ENCODE measurements around the gene POLR3GL. TPM values are rescaled to one million over a fixed set of nuclear protein-coding genes. Genes with fewer than 3 reads are reported as not detected.

The POLR3GL gene
- total RNA-seq, 1 experiment from 2014 or later, result 9.9 TPM

GRCh38 chr1:145956361-145956760 is 8.1 kb upstream of the POLR3GL start:
- Mint-ChIP-seq H3K27ac (ENCODE audit: unreplicated experiment) (no peak overlapping the region), H3K4me1 (ENCODE audit: low read depth, unreplicated experiment) (peaks cover 29% of the 10 kb centered on the region), H3K27me3 (ENCODE audit: unreplicated experiment) (peaks cover 70% of the 10 kb centered on the region), H3K36me3 (ENCODE audit: insufficient read depth, unreplicated experiment) (peaks cover 22% of the 10 kb centered on the region), H3K4me3 (ENCODE audit: low read depth, unreplicated experiment) (no peak overlapping the region), H3K9me3 (ENCODE audit: low read depth, unreplicated experiment) (no peaks in the 10 kb centered on the region)
- DNase-seq, result no peak
- TF ChIP-seq CTCF (IDR thresholded peaks at IDR 0.05; ENCODE audit: unreplicated experiment), result no peak
- no TSS peak for BruUV-seq (replicated peaks)
- CTCF ChIA-PET, result no interaction called here
- intact Hi-C loops (cut with micrococcal nuclease; ENCODE audit: unreplicated experiment), result loop anchor here (1.0 kb wide), 1 partner anchor 8 kb away; the partner anchor contains the start of genes ANKRD34A and POLR3GL

- Mint-ChIP-seq H3K27ac (ENCODE audit: unreplicated experiment) (peak overlapping the region; percentile 17), H3K4me3 (ENCODE audit: low read depth, unreplicated experiment) (peak overlapping the region; percentile 70), H3K4me1 (ENCODE audit: low read depth, unreplicated experiment) (peaks cover 34% of the 10 kb centered on the region), H3K27me3 (ENCODE audit: unreplicated experiment) (peaks cover 76% of the 10 kb centered on the region), H3K9me3 (ENCODE audit: low read depth, unreplicated experiment) (no peaks in the 10 kb centered on the region), H3K36me3 (ENCODE audit: insufficient read depth, unreplicated experiment) (peaks cover 27% of the 10 kb centered on the region)
- TF ChIP-seq CTCF (IDR thresholded peaks at IDR 0.05; ENCODE audit: unreplicated experiment), result no peak
- CTCF ChIA-PET, result interaction anchor here (1.2 to 1.6 kb wide), 3 partner anchors 21 to 112 kb away, joined by 4 to 8 read pairs (median 6); partner anchors contain the start of gene NUDT17
- no peak for DNase-seq
- BruUV-seq (replicated peaks), result TSS peak; percentile 30
- intact Hi-C loops (cut with micrococcal nuclease; ENCODE audit: unreplicated experiment), result loop anchor here (1.0 kb wide), 1 partner anchor 7 kb away; the partner anchor contains the start of genes ANKRD34A and POLR3GL
Observed at GRCh38 chr1:145956781-145957442, 7.6 kb upstream of the POLR3GL start.

GRCh38 chr1:145957443-145958319 is 6.8 kb upstream of the POLR3GL start, which contains the start of gene LIX1L:
Gene LIX1L, minus strand, starts transcription at chr1:145958017. Its CDS starts 90 bp downstream, at chr1:145957927.
- H3K4me1 Mint-ChIP-seq (ENCODE audit: low read depth, unreplicated experiment), result peaks cover 42% of the 10 kb centered on the region
- intact Hi-C loops (cut with micrococcal nuclease; ENCODE audit: unreplicated experiment), result loop anchor here (2.0 kb wide), 1 partner anchor 19 kb away; no protein-coding TSS in a partner anchor
- peak within 1 kb of the TSS; percentile 17 for H3K27ac Mint-ChIP-seq (ENCODE audit: unreplicated experiment)
- H3K4me3 Mint-ChIP-seq (ENCODE audit: low read depth, unreplicated experiment), result peak within 1 kb of the TSS; percentile 70
- BruUV-seq (replicated peaks), result no TSS peak
- no peak for TF ChIP-seq CTCF (IDR thresholded peaks at IDR 0.05; ENCODE audit: unreplicated experiment)
- CTCF ChIA-PET, result interaction anchor here (0.6 to 2.1 kb wide), 12 partner anchors 14 to 350 kb away, joined by 3 to 11 read pairs (median 4); partner anchors contain the start of genes GPR89A, NUDT17, PIAS3 and RBM8A
- peaks cover 31% of the 10 kb centered on the region for H3K36me3 Mint-ChIP-seq (ENCODE audit: insufficient read depth, unreplicated experiment)
- H3K27me3 Mint-ChIP-seq (ENCODE audit: unreplicated experiment), result peaks cover 84% of the 10 kb centered on the region
- DNase-seq, result peak; percentile 97
- H3K9me3 Mint-ChIP-seq (ENCODE audit: low read depth, unreplicated experiment), result no peaks in the 10 kb centered on the region

- no peak for TF ChIP-seq CTCF (IDR thresholded peaks at IDR 0.05; ENCODE audit: unreplicated experiment)
- no peaks in the 10 kb centered on the region for H3K9me3 Mint-ChIP-seq (ENCODE audit: low read depth, unreplicated experiment)
- BruUV-seq (replicated peaks), result no TSS peak
- H3K36me3 Mint-ChIP-seq (ENCODE audit: insufficient read depth, unreplicated experiment), result peaks cover 31% of the 10 kb centered on the region
- H3K4me1 Mint-ChIP-seq (ENCODE audit: low read depth, unreplicated experiment), result peaks cover 52% of the 10 kb centered on the region
- intact Hi-C loops (cut with micrococcal nuclease; ENCODE audit: unreplicated experiment), result loop anchor here (2.0 kb wide), 1 partner anchor 20 kb away; no protein-coding TSS in a partner anchor
- H3K27ac Mint-ChIP-seq (ENCODE audit: unreplicated experiment), result no peak overlapping the region
- CTCF ChIA-PET, result interaction anchor here (1.0 to 2.1 kb wide), 5 partner anchors 15 to 112 kb away, joined by 3 to 11 read pairs (median 3); partner anchors contain the start of gene RBM8A
- H3K27me3 Mint-ChIP-seq (ENCODE audit: unreplicated experiment), result peaks cover 94% of the 10 kb centered on the region
- H3K4me3 Mint-ChIP-seq (ENCODE audit: low read depth, unreplicated experiment), result no peak overlapping the region
- DNase-seq, result no peak
Observed at GRCh38 chr1:145958734-145959133, 5.8 kb upstream of the POLR3GL start.
